ENCODE data around the gene GBX2.

The GBX2 gene

DNA sequence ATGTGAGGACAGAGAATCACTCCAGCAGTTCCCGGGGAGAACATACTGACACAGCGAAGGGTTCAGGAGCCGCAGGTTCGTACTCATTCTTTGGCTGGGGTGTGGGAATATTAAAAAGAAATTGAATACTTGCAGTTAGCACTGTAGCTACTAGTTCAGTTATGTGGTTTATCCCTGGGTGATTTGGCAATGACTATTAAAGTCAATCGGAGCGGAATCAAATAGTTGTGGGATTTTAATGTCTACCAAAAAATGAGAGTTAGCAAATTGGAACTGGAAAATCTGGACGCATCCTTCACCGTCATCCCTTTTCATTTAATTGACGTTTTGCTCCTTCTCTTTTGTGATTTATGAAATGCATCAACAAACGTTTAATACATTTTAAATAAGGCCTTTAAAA is 50.8 kb downstream of the GBX2 start:
- peak; percentile 8 for DNase-seq (ENCODE audit: low read depth)
- in situ Hi-C loops (cut with HindIII; ENCODE audit: low sequenced_read_pairs) = no loop called here
- no peak overlapping the region for H3K4me3 ChIP-seq (ENCODE audit: low read depth, low read length)
- TF ChIP-seq, protein P1, sequence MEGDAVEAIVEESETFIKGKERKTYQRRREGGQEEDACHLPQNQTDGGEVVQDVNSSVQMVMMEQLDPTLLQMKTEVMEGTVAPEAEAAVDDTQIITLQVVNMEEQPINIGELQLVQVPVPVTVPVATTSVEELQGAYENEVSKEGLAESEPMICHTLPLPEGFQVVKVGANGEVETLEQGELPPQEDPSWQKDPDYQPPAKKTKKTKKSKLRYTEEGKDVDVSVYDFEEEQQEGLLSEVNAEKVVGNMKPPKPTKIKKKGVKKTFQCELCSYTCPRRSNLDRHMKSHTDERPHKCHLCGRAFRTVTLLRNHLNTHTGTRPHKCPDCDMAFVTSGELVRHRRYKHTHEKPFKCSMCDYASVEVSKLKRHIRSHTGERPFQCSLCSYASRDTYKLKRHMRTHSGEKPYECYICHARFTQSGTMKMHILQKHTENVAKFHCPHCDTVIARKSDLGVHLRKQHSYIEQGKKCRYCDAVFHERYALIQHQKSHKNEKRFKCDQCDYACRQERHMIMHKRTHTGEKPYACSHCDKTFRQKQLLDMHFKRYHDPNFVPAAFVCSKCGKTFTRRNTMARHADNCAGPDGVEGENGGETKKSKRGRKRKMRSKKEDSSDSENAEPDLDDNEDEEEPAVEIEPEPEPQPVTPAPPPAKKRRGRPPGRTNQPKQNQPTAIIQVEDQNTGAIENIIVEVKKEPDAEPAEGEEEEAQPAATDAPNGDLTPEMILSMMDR (IDR thresholded peaks at IDR 0.05; ENCODE audit: low read depth, low read length, missing control alignments) = no peak
